Anterior cingulate cortex (tissue), 58 donors: ENCODE measurements around the gene SESN1.

Experiments
- DNase-seq, 58 donors: peaks; one replicate each; lab custom pipeline; 2025; lab: John Stamatoyannopoulos, UW

The SESN1 gene

GRCh38 chr6:109034526-109034925, 60.1 kb downstream of the SESN1 start:
- DNase-seq, result no peak

- no peak for DNase-seq
Measured at GRCh38 chr6:109033655-109034054, 61.0 kb downstream of the SESN1 start.

GRCh38 chr6:109031416-109031815, 63.2 kb downstream of the SESN1 start:
- DNase-seq, result no peak

GRCh38 chr6:109029313-109029712, 65.3 kb downstream of the SESN1 start:
- no peak for DNase-seq

GRCh38 chr6:109028439-109028838, 66.2 kb downstream of the SESN1 start:
- no peak for DNase-seq

GRCh38 chr6:109027964-109028363, 66.7 kb downstream of the SESN1 start:
- DNase-seq, result no peak

- no peak for DNase-seq
Measured at GRCh38 chr6:109025639-109026038, 69.0 kb downstream of the SESN1 start.

- no peak for DNase-seq
Measured at GRCh38 chr6:109024784-109025183, 69.9 kb downstream of the SESN1 start.

GRCh38 chr6:109024368-109024767, 70.3 kb downstream of the SESN1 start:
- DNase-seq, result no peak

GRCh38 chr6:109023356-109023925, 71.2 kb downstream of the SESN1 start:
- no peak for DNase-seq

- no peak for DNase-seq
Measured at GRCh38 chr6:109021870-109022269, 72.8 kb downstream of the SESN1 start.

- DNase-seq, result no peak
Measured at GRCh38 chr6:109019911-109020310, 74.7 kb downstream of the SESN1 start.

GRCh38 chr6:109015176-109015575, 79.5 kb downstream of the SESN1 start:
- no peak for DNase-seq

- DNase-seq, result no peak
Measured at GRCh38 chr6:109014606-109015005, 80.0 kb downstream of the SESN1 start.

- DNase-seq, result no peak
Measured at GRCh38 chr6:109013656-109014305, 80.9 kb downstream of the SESN1 start.

GRCh38 chr6:109010705-109011102, 83.9 kb downstream of the SESN1 start:
- DNase-seq, result no peak

- no peak for DNase-seq
Measured at GRCh38 chr6:109009962-109010704, 84.5 kb downstream of the SESN1 start.

- peak in 57 of 58 donors; percentile 56 to 94 (median 86) for DNase-seq
Measured at GRCh38 chr6:109009236-109009961, 85.2 kb downstream of the SESN1 start.

GRCh38 chr6:109008537-109009235, 86.0 kb downstream of the SESN1 start:
- peak in 22 of 58 donors; percentile 23 to 78 (median 55) for DNase-seq

GRCh38 chr6:109008054-109008453, 86.6 kb downstream of the SESN1 start:
- DNase-seq, result no peak
